Fibroblast of skin of right quadriceps (primary cell): ENCODE data around the gene SKP2.

Experiments used
- DNase-seq: peaks from one replicate; pipeline ENCODE4 v3.0.0-alpha.2; 2013

SKP2 gene

GRCh38 chr5:36205329-36205728, 53.4 kb downstream of the SKP2 start:
- no peak for DNase-seq

DNA sequence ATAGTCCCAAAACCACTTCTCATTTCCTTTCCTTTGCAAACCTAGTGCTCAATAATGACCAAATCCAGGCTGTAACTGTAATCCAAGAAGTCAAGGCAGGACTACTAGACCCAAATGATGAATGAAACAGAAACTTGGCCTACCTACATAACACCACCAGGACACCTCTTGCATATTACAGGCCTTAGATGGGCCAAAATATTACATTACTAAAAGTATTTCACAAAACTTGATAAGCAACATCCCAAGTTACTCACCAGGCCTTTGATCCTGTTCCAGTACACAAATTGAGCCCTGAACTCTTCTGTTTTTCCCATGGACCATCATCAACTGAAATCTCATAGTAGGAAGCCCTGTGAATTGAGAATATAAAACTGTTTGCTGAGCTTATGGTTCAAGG, 55.0 kb downstream of the SKP2 start:
- no peak for DNase-seq

- DNase-seq, result no peak
Measured at GRCh38 chr5:36208786-36209185, 56.9 kb downstream of the SKP2 start.

DNA sequence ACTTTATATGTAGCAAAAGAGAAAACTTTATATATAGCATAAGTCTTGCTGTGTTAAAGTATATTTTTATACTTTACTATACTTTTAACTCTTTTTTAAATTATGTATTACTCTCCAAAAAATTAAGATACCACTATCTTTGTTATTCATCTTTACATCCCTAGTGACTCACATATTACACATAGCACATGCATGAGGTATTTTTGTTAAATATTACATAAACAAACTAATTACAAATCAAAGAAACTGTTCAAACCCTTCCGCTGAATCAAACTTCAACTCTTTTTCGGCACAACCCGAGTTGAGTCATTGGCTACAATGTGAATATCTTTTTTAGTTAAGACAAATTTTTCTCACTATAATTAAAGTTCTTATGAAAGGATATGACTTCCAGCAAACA, 57.8 kb downstream of the SKP2 start:
- no peak for DNase-seq

DNA sequence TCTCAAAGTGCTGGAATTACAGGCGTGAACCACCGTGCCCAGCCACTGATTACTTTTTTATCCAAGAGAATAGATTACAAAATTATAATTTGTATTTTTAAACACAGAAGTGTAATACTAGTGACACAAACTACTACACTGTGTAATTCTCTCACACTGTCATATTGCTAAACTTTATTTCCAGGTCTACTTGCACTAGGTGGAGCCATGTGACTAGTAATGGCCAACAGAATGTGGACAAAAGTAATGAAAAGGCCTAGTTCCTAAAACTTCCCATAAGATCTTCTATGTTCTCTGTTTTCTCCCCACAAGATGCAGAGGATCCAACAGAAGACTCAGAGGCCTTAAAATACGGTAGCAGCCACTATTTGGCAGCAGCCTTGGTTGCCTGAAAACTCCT, 62.5 kb downstream of the SKP2 start:
- DNase-seq, result no peak

GRCh38 chr5:36215910-36216309, 64.0 kb downstream of the SKP2 start:
- DNase-seq, result no peak

DNA sequence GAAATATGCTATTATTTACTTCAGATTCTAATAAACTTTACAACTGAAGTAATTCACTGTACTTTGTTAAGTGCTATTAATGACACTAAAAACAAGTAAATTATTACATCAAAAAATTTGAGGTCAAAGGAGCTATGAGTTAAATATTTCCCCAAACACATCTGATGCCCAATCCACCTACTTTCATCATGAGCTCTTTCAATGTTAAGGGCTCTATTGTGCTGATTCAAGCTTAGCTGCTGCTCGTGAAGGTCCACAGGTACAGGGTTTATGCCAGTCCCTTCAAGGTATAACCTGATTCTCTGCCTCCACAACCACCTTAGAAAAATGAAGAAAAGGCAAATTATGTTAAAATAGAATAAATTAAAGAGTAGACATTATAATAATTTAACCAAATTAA, 65.7 kb downstream of the SKP2 start:
- no peak for DNase-seq

GRCh38 chr5:36217988-36218387, 66.1 kb downstream of the SKP2 start:
- no peak for DNase-seq

GRCh38 chr5:36222620-36223019, 70.7 kb downstream of the SKP2 start:
- DNase-seq, result no peak

- DNase-seq, result no peak
Measured at GRCh38 chr5:36227046-36227445, 75.1 kb downstream of the SKP2 start.

DNA sequence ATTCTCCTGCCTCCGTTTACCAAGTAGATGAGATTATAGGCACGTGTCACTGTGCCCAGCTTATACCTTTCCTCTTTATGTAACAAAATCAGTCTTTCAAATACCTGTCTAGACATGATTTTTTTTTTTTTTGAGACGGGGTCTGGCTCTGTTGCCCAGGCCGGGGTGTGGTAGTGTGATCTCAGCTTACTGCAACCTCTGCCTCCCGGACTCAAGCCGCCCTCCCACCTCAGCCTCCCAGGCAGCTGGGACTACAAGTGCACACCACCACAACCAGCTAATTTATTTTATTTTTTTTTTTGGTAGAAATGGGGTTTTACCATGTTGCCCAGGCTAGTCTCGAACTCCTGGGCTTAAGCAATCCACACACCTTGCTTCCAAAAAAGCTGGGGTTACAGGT, 76.6 kb downstream of the SKP2 start:
- no peak for DNase-seq

- no peak for DNase-seq
Measured at GRCh38 chr5:36230151-36230790, 78.4 kb downstream of the SKP2 start.

GRCh38 chr5:36232533-36232932, 80.6 kb downstream of the SKP2 start:
- DNase-seq, result no peak
